ENCODE data around the gene CNGA3.
"Not testable (repeated sequence)": the region's sequence is repeated elsewhere in the genome, so short reads cannot be mapped to it uniquely, and the experiment has no call there.

CNGA3 gene

GRCh38 chr2:98405301-98405700, 59.0 kb downstream of the CNGA3 start:
- no peak for DNase-seq

GRCh38 chr2:98408155-98408554, 61.9 kb downstream of the CNGA3 start:
- DNase-seq = no peak

GRCh38 chr2:98412751-98413458, 66.6 kb downstream of the CNGA3 start:
- peak; percentile 65 for DNase-seq

GRCh38 chr2:98414246-98414645, 68.0 kb downstream of the CNGA3 start:
- DNase-seq = not testable (repeated sequence)

GRCh38 chr2:98415719-98416248, 69.5 kb downstream of the CNGA3 start:
- DNase-seq = not testable (repeated sequence)

GRCh38 chr2:98416383-98417159, 70.3 kb downstream of the CNGA3 start:
- no peak for DNase-seq

- no peak for DNase-seq
Measured at GRCh38 chr2:98419544-98419943, 73.3 kb downstream of the CNGA3 start.

GRCh38 chr2:98419977-98420725, 73.9 kb downstream of the CNGA3 start:
- DNase-seq = no peak

- DNase-seq = no peak
Measured at GRCh38 chr2:98422449-98422848, 76.2 kb downstream of the CNGA3 start.

GRCh38 chr2:98426771-98427170, 80.5 kb downstream of the CNGA3 start:
- DNase-seq = no peak

GRCh38 chr2:98432145-98432544, 85.9 kb downstream of the CNGA3 start:
- no peak for DNase-seq

- no peak for DNase-seq
Measured at GRCh38 chr2:98433363-98433964, 87.2 kb downstream of the CNGA3 start.

- no peak for DNase-seq
Measured at GRCh38 chr2:98434492-98434891, 88.2 kb downstream of the CNGA3 start.

GRCh38 chr2:98435670-98436069, 89.4 kb downstream of the CNGA3 start:
- DNase-seq = not testable (repeated sequence)

- no peak for DNase-seq
Measured at GRCh38 chr2:98436734-98437133, 90.5 kb downstream of the CNGA3 start.

- no peak for DNase-seq
Measured at GRCh38 chr2:98438190-98439133, 92.2 kb downstream of the CNGA3 start.

- no peak for DNase-seq
Measured at GRCh38 chr2:98441706-98442450, 95.6 kb downstream of the CNGA3 start.

GRCh38 chr2:98442488-98442887, 96.2 kb downstream of the CNGA3 start:
- DNase-seq = no peak

GRCh38 chr2:98444436-98445176, 98.3 kb downstream of the CNGA3 start, which contains the start of gene INPP4A:
Gene INPP4A, plus strand, starts transcription at chr2:98444858. Its CDS starts 75,191 bp downstream, at chr2:98520049.
- peak; percentile 93 for DNase-seq

GRCh38 chr2:98445177-98445682, 99.0 kb downstream of the CNGA3 start:
- DNase-seq = peak; percentile 67
